Measurements from ENCODE around the gene SNX22. TPM values are rescaled to one million over a fixed set of nuclear protein-coding genes. Genes with fewer than 3 reads are reported as not detected.
A peak's percentile ranks its signal among the peaks of the same experiment; 100 is the strongest.

The SNX22 gene
- total and polyA plus RNA-seq, 9 of the 15 experiments (the other 6 are each of a cell fraction or from before 2014, with no cell fraction given), result 0.91 to 3.0 (median 2.0) TPM

DNA sequence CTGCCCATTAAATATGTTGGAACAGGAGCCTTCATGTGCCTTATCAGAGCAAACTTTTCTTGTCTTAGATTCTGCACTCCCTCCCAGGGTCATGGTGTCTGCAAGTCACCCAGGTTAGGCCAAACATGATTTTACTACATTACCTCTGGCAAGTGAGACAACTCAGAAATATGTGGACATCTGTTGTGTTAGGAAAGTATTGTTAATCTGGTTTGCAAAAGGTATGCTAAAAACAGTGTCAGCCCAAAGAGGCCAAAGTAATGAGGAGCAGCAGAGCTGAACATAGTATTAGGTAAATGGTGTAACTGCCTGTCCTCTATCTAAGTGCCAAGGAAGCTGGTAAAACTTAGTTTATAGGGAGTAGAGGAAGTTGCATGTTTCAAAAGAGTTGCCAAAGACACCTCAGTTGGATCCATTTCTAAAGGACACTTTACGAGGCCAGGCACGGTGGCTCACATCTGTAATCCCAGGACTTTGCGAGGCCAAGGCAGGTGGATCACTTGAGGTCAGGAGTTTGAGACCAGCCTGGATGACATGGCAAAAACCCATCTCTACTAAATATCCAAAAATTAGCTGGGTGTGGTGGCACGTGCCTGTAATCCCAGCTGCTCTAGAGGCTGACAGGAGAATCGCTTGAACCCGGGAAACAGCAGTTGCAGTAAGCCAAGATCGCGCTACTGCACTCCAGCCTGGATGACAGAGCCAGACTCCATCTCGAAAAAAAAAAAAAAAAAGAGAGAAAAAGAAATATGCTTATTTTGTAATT, 33.8 kb downstream of the SNX22 start (continued):
- TF ChIP-seq BHLHE40 (IDR thresholded peaks at IDR 0.05; ENCODE audit: low read length), result peak; percentile 65
- no peak for TF ChIP-seq ZNF436 (CRISPR knock-in tag; IDR thresholded peaks at IDR 0.05)
- TF ChIP-seq NFYB (IDR thresholded peaks at IDR 0.05; ENCODE audit: extremely low read depth, insufficient read length), result no peak
- TF ChIP-seq MAFF (IDR thresholded peaks at IDR 0.05; ENCODE audit: low read length), result peak; percentile 23; the same call in 1 of the 2 replicates
- TF ChIP-seq, protein P1, sequence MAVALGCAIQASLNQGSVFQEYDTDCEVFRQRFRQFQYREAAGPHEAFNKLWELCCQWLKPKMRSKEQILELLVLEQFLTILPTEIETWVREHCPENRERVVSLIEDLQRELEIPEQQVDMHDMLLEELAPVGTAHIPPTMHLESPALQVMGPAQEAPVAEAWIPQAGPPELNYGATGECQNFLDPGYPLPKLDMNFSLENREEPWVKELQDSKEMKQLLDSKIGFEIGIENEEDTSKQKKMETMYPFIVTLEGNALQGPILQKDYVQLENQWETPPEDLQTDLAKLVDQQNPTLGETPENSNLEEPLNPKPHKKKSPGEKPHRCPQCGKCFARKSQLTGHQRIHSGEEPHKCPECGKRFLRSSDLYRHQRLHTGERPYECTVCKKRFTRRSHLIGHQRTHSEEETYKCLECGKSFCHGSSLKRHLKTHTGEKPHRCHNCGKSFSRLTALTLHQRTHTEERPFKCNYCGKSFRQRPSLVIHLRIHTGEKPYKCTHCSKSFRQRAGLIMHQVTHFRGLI (CRISPR knock-in tag; IDR thresholded peaks at IDR 0.05), result no peak

DNA sequence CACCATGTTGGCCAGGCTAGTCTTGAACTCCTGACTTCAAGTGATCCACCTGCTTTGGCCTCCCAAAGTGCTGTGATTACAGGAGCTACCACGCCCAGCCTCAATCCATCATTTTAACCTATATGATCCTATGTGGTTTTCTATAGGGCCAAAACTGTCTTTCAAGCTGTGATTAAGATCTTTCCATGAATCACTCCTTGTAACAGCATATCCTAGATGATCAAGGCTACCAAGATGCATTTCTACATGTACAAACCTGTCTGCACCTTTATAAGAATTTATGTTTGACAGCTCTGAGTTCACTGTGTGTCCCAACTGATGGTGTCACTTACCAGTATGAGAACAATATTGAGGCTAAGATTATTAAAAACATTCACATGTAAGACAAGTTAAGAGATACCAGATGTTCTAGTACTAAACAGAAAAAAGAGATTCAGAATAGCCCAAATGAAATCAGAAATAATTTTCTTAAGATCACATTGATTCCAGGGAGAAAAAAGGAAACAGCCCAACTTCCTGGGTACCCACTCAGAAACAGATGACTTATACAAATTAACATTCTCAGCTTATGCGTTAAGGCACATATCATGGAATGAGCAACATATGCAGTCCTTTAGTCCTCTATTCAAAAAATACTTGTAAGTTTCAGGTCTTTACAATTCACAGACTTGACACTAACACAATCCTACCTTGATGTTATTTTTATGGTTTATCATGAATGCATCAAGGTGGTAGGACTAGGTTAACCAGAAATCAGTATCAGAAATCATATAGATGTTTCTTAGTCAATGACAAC, 36.1 kb downstream of the SNX22 start:
- DNase-seq (ENCODE audit: extremely low read depth in 1 of 4, low spot score in 3 of 4) (no peak), FAIRE-seq (peak; percentile 54), ATAC-seq (no peak)
- Histone ChIP-seq H4K20me1 (replicated peaks; ENCODE audit: control insufficient read depth, insufficient read depth, low read length) (no peaks in the 10 kb centered on the region), H3K9me1 (ENCODE audit: control insufficient read depth, insufficient read depth, low read length) (no peaks in the 10 kb centered on the region), H3K79me2 (ENCODE audit: control insufficient read depth, insufficient read depth, low read length) (no peaks in the 10 kb centered on the region), H3K9me3 (replicated peaks; ENCODE audit: control insufficient read depth, insufficient read depth, low read depth, low read length) (no peaks in the 10 kb centered on the region), H2AFZ (ENCODE audit: low read depth, low read length) (no peak overlapping the region), H3K4me1 (replicated peaks in 1 of 2; ENCODE audit: control insufficient read depth in 2 of 2, insufficient read depth in 2 of 2, low read length in 2 of 2) (peaks cover 0 to 4% of the 10 kb centered on the region in 2 experiments; a peak in 1 of 5 replicates), H3K4me3 (no peak overlapping the region), H3K9ac (ENCODE audit: insufficient read depth in 1 of 2, low read depth in 2 of 2, low read length in 2 of 2) (no peak overlapping the region), H3K27ac (ENCODE audit: extremely low read depth, low read depth, low read length) (no peak overlapping the region), H3K36me3 (ENCODE audit: control insufficient read depth, insufficient read depth, low read length) (peaks cover 14% of the 10 kb centered on the region; the same call in 2 of the 3 replicates), H3K27me3 (ENCODE audit: control insufficient read depth in 2 of 2, insufficient read depth in 2 of 2, low read length in 2 of 2) (no peaks in the 10 kb centered on the region), H3K4me2 (ENCODE audit: insufficient read depth, low read length) (no peak overlapping the region)
- ChIA-PET POLR2A (interaction anchor here (0.6 to 0.8 kb wide), 2 partner anchors 132 to 237 kb away, joined by 3 read pairs; no protein-coding TSS in a partner anchor), CTCF (ENCODE audit: low intra/inter-chr PET ratio) (no interaction called here)
- intact Hi-C loops (cut with micrococcal nuclease) (no loop called here), in situ Hi-C loops (cut with MboI) (no loop called here)
- BruUV-seq (replicated peaks), result no TSS peak
- WGBS (ENCODE audit: insufficient coverage, low coverage, missing lambda C conversion rate), result 84% methylated on average over 2 of the region's 2 CpGs
- TF ChIP-seq ZBTB7A (IDR thresholded peaks at IDR 0.05; ENCODE audit: borderline replicate concordance, control insufficient read depth, low read depth, low read length), result no peak
- TF ChIP-seq POLR2A (conservative IDR thresholded peaks at IDR 0.05), result no peak
- no peak for TF ChIP-seq ETV5 (CRISPR knock-in tag; IDR thresholded peaks at IDR 0.05; ENCODE audit: low read depth)

Measured in K562 (cell line).